OCI-LY3 (cell line): Measurements from ENCODE around the gene ABCC5.

ENCODE experiments used
- EZH2phosphoT487 ChIP-seq: fragments of 200-600 bp; shearing (Covaris generic); IDR thresholded peaks from 2 replicates; pipeline ENCODE4 v1.6.1; 2018; ENCODE audit warnings: antibody characterized with exemption, mixed run types, low read depth
- TF ChIP-seq, protein P1 (sequence below): fragments of 200-600, 300-600 bp; sonication (generic); IDR thresholded peaks from 2 replicates; pipeline ENCODE4 v1.5.1; 2014; ENCODE audit warnings: antibody characterized with exemption, low read length, low read depth

- TF ChIP-seq, protein P1, sequence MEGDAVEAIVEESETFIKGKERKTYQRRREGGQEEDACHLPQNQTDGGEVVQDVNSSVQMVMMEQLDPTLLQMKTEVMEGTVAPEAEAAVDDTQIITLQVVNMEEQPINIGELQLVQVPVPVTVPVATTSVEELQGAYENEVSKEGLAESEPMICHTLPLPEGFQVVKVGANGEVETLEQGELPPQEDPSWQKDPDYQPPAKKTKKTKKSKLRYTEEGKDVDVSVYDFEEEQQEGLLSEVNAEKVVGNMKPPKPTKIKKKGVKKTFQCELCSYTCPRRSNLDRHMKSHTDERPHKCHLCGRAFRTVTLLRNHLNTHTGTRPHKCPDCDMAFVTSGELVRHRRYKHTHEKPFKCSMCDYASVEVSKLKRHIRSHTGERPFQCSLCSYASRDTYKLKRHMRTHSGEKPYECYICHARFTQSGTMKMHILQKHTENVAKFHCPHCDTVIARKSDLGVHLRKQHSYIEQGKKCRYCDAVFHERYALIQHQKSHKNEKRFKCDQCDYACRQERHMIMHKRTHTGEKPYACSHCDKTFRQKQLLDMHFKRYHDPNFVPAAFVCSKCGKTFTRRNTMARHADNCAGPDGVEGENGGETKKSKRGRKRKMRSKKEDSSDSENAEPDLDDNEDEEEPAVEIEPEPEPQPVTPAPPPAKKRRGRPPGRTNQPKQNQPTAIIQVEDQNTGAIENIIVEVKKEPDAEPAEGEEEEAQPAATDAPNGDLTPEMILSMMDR: no peak
- no peak for TF ChIP-seq EZH2phosphoT487
These were observed 24.9 kb upstream of the ABCC5 start for GRCh38 chr3:184042617-184043016.
